Fibroblast of peridontal ligament (primary cell): ENCODE data around the gene DHX38.
A peak's percentile ranks its signal among the peaks of the same experiment; 100 is the strongest.

Experiments used
- DNase-seq: peaks from one replicate; pipeline ENCODE4 v3.0.0-alpha.2; 2010; ENCODE audit errors: extremely low read depth

The DHX38 gene

DNA sequence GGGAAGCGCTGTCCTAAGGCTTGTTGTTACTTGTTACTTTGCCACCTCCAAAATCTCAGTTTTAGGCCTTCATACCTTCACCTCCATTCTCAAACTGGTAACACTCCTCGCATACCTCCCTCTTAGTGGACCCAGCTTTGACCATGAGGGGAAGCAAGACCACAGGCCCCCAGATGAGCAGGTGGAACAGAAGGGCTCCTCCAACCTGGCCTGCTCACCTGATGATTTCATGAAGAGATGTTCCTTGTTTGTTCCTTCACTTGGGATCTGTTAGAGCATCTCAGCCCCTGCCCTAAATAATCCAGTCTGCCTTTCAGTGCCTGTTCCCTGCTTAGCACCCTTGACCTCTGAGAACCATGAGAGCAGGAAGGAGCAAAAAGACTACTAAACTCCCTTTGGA, 28.7 kb downstream of the DHX38 start:
- no peak for DNase-seq

DNA sequence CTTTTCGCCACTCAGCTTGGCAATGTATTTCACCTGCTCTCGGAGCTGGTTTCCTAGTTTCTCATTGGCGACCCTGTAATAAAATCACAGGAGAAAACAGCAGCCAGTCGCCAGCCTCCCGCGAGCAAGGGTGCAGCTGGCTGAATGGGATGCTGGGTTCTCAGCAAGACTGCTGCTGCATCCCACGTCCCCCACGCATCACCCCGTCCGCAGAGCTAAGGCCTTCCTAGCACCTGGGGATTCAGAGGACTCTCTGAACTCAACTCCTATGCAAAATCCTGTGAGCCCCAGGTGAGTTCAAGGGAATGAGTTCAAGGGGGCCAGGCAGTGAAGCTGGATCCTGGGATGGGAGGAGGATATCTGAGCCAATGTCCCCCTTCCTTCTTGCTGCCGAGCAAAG, 29.3 kb downstream of the DHX38 start:
- no peak for DNase-seq

DNA sequence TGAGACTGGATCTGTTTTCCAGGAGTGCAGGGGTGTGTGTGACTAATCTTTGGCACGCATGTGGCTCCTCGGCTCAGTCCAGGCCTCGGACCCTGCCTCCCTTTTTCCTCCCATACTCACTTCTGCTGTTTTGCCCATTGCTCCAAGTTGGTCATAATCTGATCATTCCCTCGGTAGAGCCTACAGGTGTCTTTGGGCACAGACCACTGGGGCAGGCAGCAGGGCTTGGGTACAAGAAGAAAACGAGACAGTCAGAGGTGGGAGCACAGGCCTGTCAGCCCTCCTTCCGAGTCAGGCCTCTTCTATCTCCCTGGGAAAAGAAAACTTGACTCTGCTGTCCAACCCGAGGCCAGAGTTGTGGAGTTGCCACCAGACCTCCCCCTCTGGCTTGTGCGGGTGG, 29.8 kb downstream of the DHX38 start:
- no peak for DNase-seq

DNA sequence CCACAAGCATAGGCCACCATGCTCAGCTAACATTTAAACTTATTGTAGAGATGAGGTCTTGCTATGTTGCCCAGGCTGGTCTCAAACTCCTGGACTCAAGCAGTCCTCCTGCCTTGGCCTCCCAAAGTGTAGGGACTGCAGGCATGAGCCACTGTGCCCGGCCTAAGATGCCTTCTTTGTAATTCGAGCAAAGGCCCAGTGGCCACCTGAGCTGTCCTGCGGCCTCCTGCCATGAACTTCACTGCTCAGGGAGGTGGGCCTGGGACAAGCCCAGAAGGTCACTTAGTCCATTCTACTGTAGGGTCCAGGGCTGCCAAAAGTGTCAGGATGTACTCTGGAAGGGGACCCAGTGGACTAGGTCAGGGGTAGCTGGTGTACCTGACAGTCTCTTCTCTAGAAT, 30.5 kb downstream of the DHX38 start:
- no peak for DNase-seq

DNA sequence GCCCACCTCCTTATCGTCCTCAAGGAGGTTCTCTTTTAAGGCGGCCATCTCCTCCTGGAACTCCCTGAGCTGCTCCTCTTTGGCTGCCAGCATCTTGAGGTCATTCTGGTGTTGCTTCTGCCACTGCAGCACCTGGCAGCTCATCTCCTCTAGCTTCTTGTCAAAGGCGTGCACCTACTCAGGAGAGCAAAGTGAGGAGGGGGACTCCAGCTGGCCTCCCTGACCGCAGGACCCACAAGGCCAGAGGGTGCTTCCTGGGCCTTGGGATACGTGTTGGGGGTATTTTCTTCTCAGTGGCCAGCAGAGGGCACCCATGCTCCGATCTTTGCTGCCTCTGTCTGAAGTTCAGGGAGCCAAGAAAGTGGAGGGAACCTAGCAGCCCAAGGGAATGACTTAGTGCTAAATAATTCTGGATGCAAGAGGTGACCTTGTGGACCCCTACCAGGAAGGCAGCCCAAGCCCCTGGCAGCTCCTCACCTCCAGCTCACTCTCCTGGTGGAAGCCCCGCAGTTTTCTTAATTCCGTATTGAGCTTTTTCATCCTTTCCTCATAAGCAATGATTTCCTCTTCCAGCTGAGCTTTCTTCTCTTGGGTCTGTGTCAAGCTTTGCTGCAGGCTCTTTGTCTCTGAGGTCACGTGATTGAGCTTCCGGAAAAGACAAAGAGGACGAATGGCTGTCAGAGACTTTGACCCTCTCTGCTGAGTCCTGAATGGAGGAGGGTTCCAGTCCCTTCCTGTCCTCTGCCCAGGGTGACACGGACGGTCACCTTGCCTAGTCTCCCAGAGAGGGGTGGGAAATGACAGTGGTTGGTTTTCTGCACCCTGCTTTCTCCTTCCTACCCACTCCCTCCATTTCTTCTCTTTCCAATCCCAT, 31.4 kb downstream of the DHX38 start:
- DNase-seq: peak; percentile 80

DNA sequence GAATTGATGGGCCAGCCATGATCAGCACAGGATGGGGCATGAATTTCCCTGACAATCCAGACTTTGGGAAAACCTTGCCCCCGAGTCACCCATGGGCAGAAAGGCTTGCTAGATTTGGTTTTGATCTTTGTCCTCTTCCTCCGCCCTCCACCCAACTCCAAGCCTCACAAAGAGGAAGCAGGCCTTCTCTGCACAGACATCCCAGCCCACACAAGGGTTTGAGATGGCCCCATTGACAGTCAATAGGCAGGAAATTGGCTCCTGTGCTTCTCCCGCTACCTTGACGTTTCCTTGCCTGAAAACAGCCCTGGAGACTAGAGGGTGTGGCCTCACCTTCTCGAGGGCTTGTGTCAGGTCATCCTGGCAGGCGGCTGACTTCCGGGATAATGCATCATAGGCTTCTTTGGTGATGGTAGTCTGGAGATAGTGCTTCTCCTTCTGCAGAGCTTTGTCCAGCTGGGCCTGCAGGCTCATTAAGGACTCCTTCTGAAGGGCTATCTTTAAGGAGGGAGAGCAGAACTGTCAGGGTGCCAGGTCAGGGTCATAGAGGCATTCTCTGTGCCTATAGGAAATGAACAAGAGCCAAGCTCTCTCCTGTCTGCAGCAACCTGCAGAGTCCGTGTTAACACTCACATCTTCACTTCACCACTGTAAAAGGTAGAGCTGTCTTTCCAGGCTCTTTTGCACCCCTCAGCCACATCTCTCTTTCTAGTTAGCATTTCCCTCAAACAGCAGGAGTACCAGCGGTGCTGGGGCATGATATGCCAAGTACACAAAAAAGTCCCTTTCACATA, 32.2 kb downstream of the DHX38 start:
- no peak for DNase-seq

DNA sequence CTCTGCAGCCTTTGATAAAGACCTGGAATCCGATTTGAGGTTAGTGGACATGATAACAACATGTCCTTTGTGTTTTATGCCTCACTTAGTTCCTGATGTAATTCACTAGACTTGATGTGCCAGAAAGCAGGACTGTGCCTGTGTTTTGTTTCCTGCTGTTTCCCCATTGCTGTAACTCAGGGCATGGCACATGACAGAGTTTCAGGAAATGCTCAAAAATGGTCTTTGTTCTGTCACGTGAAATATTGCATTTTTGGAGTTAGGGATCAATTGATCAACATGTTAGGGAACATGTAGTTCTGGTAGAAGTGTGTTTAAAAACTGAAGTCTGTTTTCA, 32.8 kb downstream of the DHX38 start:
- DNase-seq: no peak

DNA sequence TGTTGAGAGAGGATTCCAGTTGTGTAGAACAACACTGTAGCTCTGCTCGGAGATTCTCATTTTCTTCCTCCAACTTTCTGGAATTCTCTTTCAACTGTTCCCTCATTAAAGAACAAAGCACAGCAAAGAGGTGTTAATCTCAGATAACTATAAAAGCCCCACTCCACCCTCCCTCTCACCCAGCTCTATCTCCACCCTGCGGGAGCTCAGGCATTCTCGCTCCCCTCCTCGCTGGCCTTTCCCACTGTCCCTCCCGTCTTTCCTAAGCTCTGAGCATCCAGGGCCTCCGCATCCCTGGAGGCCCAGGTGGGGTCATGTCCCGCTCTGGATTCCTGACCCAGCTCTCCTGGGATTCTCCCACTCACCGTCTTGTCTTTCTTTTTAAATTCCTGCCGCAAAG, 35.1 kb downstream of the DHX38 start:
- no peak for DNase-seq

DNA sequence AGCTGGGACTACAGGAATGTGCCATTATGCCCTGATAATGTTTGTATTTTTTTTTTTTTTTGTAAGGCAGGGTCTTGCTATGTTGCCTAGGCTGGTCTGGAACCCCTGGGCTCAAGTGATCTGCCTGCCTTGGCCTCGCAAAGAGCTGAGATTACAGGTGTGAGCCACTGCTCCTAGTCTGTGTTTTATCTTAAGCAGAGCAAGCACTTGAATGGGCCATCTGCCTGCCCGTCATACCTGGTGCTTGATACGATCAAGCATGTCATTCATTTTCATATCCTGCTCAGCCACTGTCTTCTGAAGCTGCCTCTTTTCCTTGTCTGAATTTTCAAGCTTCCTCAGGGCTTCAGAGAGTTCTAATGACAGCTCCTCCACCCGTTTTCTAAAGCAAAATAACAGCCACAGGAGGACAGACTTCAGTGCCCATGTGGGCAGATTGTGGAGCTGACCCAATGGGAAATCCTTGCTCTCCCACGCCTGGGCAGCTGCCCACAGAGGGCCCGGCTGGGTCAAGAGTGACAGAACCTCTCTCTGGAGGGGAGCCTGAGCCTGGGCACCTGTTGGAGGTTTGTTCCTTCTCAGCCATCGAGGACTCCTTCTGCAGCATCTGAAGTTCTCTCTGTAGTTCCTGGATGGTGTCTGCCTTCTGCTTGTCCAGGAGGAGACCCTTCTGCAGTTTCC, 36.5 kb downstream of the DHX38 start:
- no peak for DNase-seq

DNA sequence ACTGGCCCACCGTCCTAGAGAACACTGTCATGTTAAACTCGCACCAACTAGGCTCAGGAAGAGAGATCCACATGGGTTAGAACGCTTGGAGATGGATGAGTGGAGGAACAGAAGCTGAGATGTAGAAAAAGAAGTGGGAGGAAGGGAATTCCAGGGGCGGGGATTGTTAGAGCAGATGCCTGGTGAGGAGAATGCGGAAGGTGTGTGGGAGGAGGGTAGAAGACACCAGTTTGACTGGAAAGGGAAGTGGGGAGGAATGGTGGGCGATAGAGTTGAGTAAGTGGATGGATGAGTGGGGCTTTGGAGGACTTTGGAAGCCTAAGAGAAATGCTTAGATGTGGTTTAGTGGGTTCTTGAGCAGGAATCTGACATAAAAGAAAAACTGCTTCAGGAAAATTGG, 37.4 kb downstream of the DHX38 start:
- no peak for DNase-seq

DNA sequence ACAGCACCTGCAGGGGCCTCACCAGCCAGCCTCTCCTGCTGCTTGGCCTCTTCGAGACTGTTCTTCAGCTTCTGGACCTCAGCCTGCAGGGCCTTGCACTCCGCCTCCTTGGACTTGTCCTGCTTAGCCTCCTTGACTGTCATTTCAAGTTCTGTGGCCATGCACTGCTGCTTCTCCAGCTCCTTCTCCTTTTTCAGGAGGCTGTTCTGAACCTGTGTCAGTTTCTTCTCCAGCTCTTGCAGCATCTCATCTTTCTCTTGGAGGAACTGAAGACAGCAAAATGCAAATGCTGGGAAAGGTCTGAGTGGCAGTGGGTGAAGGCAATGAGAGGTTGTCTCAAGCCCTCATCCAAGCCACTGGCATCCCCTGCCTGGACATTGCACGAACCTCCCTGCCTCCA, 39.1 kb downstream of the DHX38 start:
- no peak for DNase-seq

DNA sequence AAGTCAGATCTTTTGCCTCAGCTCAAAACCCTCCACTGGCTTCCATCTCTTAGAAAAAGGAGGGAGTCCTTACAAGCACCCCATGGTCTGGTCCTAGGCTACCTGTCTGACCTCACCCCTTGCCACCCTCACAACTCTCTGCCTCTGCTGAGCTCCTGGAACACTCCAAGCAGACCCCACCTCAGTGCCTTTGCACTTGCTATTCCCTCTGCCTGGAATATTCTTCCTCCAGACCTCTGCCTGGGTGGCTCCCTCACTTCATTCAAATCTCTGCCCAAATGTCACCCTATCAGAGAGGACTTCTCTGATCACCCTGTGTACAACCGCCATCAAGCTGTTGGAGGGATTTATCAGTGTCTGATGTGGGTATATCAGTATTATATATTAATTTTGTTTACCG, 40.9 kb downstream of the DHX38 start:
- no peak for DNase-seq

DNA sequence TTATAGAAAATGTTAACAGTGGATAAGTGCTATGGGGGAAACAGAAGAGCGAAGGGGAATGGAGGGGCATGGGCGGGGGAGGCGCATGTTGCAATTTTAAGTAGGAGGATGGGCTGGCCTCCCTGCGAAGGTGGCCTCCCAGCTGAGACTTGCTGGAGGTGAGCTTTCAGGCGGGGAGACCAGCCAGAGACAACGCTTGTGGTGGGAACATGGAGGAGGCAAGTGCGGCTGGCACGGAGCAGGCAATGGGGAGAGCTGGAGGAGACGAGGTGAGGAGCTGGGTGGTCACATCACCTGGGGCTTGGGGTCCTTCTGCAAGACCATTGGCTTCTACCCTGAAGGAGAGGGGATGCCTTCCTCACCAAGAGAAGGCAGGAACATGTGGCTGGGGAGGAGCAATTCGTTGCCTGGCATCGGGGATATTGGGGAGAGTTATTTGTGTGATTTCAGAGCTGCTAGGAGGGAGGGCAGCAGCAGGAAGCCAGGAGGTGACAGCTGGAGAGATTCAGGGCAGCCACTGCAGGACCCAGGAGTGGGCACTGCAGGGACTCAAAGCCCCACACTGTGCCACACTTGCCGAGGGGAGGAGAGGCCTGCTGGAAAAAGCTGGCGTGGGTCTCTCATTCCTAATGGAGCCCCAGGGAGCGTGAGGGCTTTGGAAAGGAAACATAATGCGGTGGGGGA, 43.9 kb downstream of the DHX38 start:
- no peak for DNase-seq

DNA sequence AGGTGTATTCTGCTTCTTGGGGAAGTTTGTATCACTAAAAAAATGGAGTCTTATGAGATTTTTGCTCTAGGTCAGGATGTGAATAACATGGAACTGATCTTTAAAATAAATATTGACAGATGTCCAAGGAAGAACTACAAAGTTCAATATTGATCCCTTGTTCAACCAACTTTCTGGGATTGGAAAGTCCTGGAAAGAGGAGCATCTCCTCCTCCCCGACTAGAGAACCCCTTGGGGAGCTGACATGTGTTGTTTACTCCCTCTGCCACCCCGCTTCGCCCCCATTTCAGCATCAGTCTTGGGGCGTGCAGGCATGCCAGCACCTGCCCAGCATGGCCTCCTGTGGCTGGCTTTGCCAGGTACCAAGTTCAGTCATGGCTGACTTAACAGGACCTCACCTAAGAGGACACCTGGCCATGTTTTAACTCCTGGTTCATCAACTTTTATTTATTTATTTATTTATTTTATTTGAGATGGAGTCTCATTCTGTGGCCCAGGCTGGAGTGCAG, 44.5 kb downstream of the DHX38 start:
- no peak for DNase-seq

DNA sequence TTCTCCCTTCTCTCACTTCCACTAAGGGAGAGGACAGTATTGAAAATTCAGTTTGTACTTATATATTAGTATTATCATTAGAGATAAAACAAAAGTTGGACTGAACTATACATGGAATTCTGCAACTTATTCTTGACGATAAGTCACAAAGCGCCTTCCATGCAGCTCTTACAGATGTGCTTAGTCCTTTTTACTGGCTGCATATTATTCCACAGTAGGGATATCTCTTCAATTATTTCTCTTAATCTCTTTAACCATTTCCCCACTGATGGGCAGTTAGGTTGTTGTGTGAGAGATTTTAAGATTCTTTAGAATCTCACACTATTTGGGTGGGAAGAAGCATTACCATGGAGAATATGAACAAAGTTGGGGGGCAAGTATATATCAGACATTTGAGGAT, 46.3 kb downstream of the DHX38 start:
- no peak for DNase-seq

DNA sequence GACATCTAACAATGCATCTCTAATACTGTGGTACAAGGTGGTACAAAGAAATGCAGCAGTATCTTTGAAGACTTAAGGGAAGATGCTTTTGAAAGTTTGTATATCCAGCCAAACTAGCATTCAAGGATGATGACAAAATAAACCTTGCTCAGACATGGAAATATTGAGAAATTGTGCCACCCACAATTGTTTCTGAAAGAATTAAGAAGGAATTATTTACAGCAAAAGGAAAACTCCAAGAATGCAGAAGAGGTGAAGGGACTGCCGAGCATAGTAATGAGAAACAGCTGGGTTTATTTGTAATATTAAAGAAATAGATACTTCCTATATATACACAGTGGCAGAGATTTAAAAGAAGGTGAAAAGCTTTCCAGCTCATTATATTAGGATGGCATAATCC, 48.8 kb downstream of the DHX38 start:
- DNase-seq: peak; percentile 7

DNA sequence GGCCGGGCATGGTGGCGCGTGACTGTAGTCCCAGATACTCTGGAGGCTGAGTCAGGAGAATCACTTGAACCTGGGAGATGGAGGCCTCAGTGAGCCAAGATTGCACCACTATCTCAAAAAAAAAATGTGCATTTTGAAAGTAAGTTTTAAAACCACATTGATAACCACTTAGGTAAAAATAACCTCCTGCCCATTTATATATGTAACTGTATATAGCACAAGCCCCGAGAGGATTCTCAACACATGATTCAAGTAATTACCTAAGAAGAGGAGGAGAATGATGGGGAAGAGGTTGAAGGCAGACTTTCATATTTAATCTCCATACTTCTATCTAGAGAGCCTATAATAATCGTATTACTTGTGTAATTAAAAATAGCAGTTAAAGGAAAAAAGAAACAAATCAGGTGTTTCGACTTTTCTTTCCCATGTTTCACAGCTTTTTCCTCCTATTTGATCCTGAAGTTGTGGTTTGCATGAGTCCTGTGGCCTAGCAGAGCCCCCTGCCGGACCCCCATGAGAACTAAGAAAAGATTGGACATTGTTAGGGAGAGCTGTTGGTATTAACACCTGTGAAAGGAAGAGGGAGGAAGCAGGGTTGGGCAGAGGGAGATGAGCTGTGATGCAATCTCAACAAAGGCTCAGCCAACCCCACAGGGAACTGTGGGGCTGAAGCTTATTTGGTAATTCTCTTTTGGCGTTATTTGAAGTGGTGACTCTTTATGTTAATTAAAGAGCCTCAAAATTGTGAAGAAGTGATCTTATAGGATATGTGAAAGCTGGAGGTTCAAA, 56.2 kb downstream of the DHX38 start:
- no peak for DNase-seq

DNA sequence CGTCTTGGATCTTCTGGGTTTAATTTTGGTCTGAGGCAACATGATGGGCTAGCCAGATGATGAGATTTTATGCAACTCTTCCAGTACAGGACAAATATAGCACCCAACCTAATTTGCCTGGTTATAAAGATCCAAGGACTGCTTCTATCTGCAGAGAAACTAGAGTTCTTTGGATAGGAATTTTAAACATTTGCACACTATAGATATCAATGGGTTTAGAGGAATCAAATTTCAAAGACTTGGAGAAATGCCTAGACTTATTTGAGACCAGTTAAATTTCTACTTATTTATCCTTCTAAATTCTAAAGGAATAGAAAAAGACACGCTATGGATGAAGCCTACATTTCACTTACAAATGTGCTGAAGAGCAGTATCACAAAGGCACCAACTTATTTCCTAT, 65.7 kb downstream of the DHX38 start:
- DNase-seq: no peak

DNA sequence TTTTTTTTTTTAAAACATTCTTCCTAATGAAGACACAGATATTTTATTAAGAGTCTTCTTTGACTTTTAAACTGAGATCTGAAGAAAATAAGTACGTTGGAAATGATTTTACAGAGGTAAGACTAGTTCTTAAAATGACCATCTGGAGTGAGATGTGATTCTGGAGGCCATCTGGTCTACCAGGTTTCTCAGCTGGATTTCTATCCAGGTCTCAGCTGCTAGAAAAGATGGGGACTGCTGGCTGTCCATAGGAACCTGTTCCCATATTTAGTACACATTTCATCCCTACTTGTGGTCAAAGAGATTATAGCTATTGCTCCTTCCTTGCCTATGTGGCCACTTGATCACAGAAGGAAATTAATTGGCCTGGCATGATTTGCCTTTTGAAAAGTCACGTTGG, 66.2 kb downstream of the DHX38 start:
- DNase-seq: no peak

DNA sequence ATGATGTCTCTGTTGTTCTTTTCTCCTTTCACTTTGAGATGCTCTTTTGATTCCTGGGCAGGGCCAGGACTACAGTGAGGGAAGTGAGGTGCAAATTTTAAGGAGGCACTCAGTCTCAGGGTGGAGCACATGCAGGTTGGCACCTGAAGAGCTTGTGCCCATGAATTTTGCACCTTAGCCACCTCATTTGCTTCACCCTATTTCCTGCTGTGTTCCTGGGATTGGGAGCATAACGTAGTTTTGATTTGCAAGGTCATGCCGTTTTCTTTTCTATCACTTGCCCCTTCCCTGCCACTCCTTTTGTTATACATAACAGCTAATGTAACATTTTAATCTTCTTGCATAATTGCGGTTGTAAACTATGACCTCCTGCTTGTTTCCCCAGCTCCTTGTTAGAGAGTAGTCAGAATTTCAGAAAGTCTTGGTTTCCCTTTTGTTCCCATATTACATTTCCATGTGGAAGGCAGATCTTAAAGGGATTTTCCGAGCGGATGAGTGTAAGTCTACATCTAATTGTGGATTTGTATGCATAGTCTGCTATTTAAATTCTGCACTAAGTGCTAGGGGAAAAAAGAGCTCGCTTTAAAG, 68.6 kb downstream of the DHX38 start:
- DNase-seq: peak; percentile 1
